Sigmoid colon (tissue), 7 donors: Measurements from ENCODE around the gene CNN3. TPM values are rescaled to one million over a fixed set of nuclear protein-coding genes. Genes with fewer than 3 reads are reported as not detected.

ENCODE experiments used
- DNase-seq: peaks from one replicate; pipeline ENCODE4 v3.0.0-alpha.2; 2019
- H3K27ac ChIP-seq, 4 donors: fragments of 200-600 bp; sonication (generic); one replicate each; pipeline ENCODE4 v1.5.1; 2016 to 2019; ENCODE audit warnings: mild to moderate bottlenecking in 1 of 4
- H3K27me3 ChIP-seq, 3 donors: fragments of 200-600 bp; sonication (generic); one replicate each; pipeline ENCODE4 v1.5.1; 2019; ENCODE audit warnings: mild to moderate bottlenecking in 1 of 3
- H3K36me3 ChIP-seq, 4 donors: fragments of 200-600 bp; sonication (generic); one replicate each; pipeline ENCODE4 v1.5.1; 2016 to 2019
- H3K4me1 ChIP-seq, 4 donors: fragments of 200-600 bp; sonication (generic); one replicate each; pipeline ENCODE4 v1.5.1; 2017 to 2019
- H3K4me3 ChIP-seq, 4 donors: fragments of 200-600 bp; sonication (generic); one replicate each; pipeline ENCODE4 v1.5.1; 2017 to 2019; ENCODE audit warnings: mild to moderate bottlenecking in 2 of 4, moderate library complexity in 1 of 4
- H3K9me3 ChIP-seq, 4 donors: fragments of 200-600 bp in 3 of 4; sonication (generic) in 3 of 4; one replicate each; pipeline versions ENCODE4 v1.5.1 to v1.6.1; 2013 to 2019
- EP300 ChIP-seq, 4 donors: sonication (generic); formaldehyde crosslinking; IDR thresholded peaks; one replicate each; pipeline ENCODE4 v1.6.1; 2017; ENCODE audit warnings: antibody characterized with exemption in 4 of 4
- POLR2A ChIP-seq, 2 donors: fragments of 450-650 bp; IDR thresholded peaks; one replicate each; pipeline ENCODE4 v1.6.1; 2016; ENCODE audit warnings: antibody characterized with exemption in 2 of 2, mild to moderate bottlenecking in 2 of 2, moderate library complexity in 2 of 2
- POLR2AphosphoS5 ChIP-seq, 4 donors: sonication (generic); formaldehyde crosslinking; IDR thresholded peaks; one replicate each; pipeline ENCODE4 v1.6.1; 2017; ENCODE audit warnings: antibody characterized with exemption in 4 of 4
- WGBS, 2 donors: extraction: QIAGEN DNeasy Blood & Tissue Kit; methylation state at CpG; one replicate each; pipeline ENCODE4 v1.1.7; 2013; 5-methylcytosine and 5-hydroxymethylcytosine counted together
- intact Hi-C: fragments of 100-400 bp; cut with DNase I; formaldehyde crosslinking; loops from one replicate; pipeline ENCODE4 v1.15.1; 2023
- polyA plus RNA-seq, 3 donors: library from polyadenylated mRNA; stranded (reverse); fragments of 200-250 nt; gene quantifications; one replicate each; pipeline ENCODE4 v1.2.3, GENCODE V29; 2013
- total RNA-seq, 4 donors: library from RNA; depleted of rRNA; stranded (reverse); fragments of >200 nt; gene quantifications; one replicate each; pipeline ENCODE4 v1.1.0, GENCODE V29; 2016
- TF ChIP-seq, protein P1 (sequence below), 4 experiments: fragments of 450-650 bp in 3 of 4; fragments of 200-600 bp in 1 of 4; IDR thresholded peaks; one replicate each; pipeline ENCODE4 v1.5.1; 2016 to 2019; ENCODE audit warnings: antibody characterized with exemption in 4 of 4, mild to moderate bottlenecking in 3 of 4, moderate library complexity in 2 of 4
- donor health status: healthy with polysubstance abuse.
- donor health status: Bipolar disorder and iron deficiency.
- donor health status: healthy.

CNN3 gene
- total and polyA plus RNA-seq, 7 donors, result 58.3 to 247 (median 157) TPM

DNA sequence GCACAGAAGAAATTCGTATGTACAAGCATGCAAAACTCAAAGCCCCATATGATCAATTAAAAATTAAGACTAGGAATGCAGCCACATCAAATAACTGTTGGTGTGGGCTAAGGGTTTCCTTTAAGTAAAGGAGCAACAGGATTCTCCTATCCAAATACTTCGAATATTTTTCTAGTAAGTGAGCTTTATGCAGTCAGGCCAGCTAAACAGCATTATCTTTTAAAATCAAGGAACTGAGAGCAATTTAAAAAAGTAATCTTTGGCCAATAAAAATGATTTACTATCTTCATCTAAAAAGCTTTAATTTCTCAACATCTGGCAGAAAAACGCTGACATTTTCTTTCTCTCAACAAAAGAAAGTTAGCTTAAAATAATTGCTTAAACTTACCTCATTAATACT is 19.8 kb downstream of the CNN3 start:
- intact Hi-C loops, result no loop called here
- Histone ChIP-seq H3K4me3 (no peak overlapping the region), H3K27me3 (no peaks in the 10 kb centered on the region), H3K4me1 (peaks cover 0 to 99% (median 85%) of the 10 kb centered on the region in 4 donors), H3K27ac (peak overlapping the region in 1 of 4 donors; percentile 71), H3K36me3 (peaks cover 0 to 3% (median under 1%) of the 10 kb centered on the region in 4 donors), H3K9me3 (no peaks in the 10 kb centered on the region)
- DNase-seq, result no peak
- TF ChIP-seq, protein P1, sequence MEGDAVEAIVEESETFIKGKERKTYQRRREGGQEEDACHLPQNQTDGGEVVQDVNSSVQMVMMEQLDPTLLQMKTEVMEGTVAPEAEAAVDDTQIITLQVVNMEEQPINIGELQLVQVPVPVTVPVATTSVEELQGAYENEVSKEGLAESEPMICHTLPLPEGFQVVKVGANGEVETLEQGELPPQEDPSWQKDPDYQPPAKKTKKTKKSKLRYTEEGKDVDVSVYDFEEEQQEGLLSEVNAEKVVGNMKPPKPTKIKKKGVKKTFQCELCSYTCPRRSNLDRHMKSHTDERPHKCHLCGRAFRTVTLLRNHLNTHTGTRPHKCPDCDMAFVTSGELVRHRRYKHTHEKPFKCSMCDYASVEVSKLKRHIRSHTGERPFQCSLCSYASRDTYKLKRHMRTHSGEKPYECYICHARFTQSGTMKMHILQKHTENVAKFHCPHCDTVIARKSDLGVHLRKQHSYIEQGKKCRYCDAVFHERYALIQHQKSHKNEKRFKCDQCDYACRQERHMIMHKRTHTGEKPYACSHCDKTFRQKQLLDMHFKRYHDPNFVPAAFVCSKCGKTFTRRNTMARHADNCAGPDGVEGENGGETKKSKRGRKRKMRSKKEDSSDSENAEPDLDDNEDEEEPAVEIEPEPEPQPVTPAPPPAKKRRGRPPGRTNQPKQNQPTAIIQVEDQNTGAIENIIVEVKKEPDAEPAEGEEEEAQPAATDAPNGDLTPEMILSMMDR (IDR thresholded peaks at IDR 0.05), result no peak
- TF ChIP-seq POLR2A (IDR thresholded peaks at IDR 0.05), result no peak
- TF ChIP-seq POLR2AphosphoS5 (IDR thresholded peaks at IDR 0.05), result no peak
- TF ChIP-seq EP300 (IDR thresholded peaks at IDR 0.05), result no peak
- 67 to 68% methylated on average over 3 of the region's 3 CpGs for WGBS, 2 donors

DNA sequence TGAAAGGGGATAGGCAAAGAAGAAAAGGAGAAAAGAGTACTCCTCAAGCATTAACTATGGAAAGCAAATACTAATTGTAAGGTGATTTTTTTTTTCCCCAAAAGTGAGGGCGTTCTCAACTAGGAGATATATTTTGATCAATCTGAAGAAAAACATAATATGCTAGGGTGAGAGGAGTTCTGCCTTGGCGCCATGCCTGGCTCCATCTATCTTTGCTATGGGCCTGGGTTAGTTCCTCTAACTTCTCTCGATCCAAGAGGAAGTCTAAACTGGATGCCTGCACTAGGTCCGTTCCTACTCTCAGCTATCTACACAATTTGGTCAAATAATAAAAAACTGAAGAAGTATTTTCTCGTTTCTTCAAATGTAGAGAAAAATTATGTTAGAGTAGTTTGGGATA is 20.5 kb downstream of the CNN3 start:
- intact Hi-C loops, result no loop called here
- H3K4me1 ChIP-seq, result peaks cover 0 to 94% (median 81%) of the 10 kb centered on the region in 4 donors

DNA sequence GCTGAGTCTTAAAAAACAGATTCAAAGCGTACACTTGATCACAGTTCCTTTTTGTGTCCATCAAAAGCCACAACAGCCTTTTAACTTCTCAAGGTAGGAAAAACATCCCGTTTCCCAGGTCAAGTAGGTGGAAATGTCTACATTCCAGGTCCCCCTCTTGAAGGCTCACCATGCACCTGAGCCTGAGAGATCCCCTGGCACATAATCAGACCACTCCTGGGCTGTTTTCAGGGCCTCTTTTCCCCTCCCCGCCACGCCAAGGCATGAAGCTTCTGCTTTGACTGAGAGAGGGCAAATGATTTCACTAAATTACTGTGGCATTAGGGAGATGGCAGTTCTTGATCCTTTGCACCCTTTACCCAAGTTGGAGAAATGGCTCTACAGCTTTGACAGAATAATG is 21.7 kb downstream of the CNN3 start:
- WGBS, 2 donors, result 91 to 92% methylated on average over 4 of the region's 4 CpGs
- intact Hi-C loops, result no loop called here
- peaks cover 0 to 90% (median 74%) of the 10 kb centered on the region in 4 donors for H3K4me1 ChIP-seq

More for the DNA sequence above, 20.5 kb downstream of the CNN3 start:
- H3K27ac ChIP-seq, result peak overlapping the region in 1 of 4 donors; percentile 71
- TF ChIP-seq POLR2A (IDR thresholded peaks at IDR 0.05) (no peak), EP300 (IDR thresholded peaks at IDR 0.05) (no peak), POLR2AphosphoS5 (IDR thresholded peaks at IDR 0.05) (no peak)
- TF ChIP-seq, protein P1 (IDR thresholded peaks at IDR 0.05), result no peak
- no peak overlapping the region for H3K4me3 ChIP-seq
- 78 to 88% methylated on average over 5 of the region's 5 CpGs for WGBS, 2 donors
- no peak for DNase-seq
- no peaks in the 10 kb centered on the region for H3K9me3 ChIP-seq
- peaks cover 0 to 11% (median 6%) of the 10 kb centered on the region in 4 donors for H3K36me3 ChIP-seq
- H3K27me3 ChIP-seq, result no peaks in the 10 kb centered on the region

DNA sequence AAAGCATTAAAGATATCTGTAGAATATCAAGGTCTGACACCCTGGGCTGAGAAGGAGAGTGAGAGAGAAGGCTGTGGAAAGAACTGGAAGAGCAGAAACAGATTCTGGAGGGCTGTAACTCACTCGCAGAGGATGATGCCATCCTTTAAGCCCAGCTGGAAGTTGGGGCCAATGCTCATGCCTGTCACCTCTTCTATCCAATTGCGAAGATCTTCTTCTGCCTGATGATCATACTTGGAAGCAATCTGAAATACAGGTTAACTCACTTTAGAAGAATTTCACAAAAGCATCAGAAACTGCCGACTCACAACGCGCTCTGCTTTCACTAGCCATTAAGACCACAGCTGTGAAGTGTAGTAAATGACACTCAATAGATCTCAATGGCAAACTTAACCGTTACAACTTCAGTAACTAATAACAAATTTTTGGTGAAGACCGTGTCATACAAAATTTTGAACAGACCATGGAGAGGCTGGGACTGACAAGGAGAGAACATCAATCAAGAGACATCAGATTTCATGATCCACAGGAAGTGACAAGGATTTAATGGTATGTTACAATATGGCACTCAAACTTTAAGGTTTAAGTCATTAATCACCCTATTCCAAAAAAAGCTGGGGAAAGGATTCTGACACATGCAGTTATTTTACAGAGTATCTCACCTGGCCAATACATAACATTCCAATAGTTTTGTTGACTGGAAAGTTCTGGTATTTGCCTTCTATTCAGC is 23.5 kb downstream of the CNN3 start:
- WGBS, 2 donors, result 86 to 87% methylated on average over 7 of the region's 7 CpGs
- DNase-seq, result no peak
- H3K9me3 ChIP-seq, result no peaks in the 10 kb centered on the region
- TF ChIP-seq POLR2A (IDR thresholded peaks at IDR 0.05) (no peak), POLR2AphosphoS5 (IDR thresholded peaks at IDR 0.05) (peak in 1 of 4 donors; percentile 23)
- H3K4me1 ChIP-seq, result peaks cover 0 to 90% (median 76%) of the 10 kb centered on the region in 4 donors
- no peak overlapping the region for H3K4me3 ChIP-seq
- peak overlapping the region in 3 of 4 donors; percentile 51 to 71 (median 67) for H3K27ac ChIP-seq
- H3K27me3 ChIP-seq, result no peaks in the 10 kb centered on the region
- H3K36me3 ChIP-seq, result peaks cover 0 to 28% (median 8%) of the 10 kb centered on the region in 4 donors
- intact Hi-C loops, result no loop called here

More for the DNA sequence above, 21.7 kb downstream of the CNN3 start:
- TF ChIP-seq, protein P1 (IDR thresholded peaks at IDR 0.05), result no peak
- TF ChIP-seq POLR2AphosphoS5 (IDR thresholded peaks at IDR 0.05) (no peak), EP300 (IDR thresholded peaks at IDR 0.05) (no peak), POLR2A (IDR thresholded peaks at IDR 0.05) (no peak)
- Histone ChIP-seq H3K27ac (peak overlapping the region in 2 of 4 donors; percentile 67 to 71), H3K9me3 (no peaks in the 10 kb centered on the region), H3K27me3 (no peaks in the 10 kb centered on the region), H3K4me3 (no peak overlapping the region), H3K36me3 (peaks cover 0 to 20% (median 8%) of the 10 kb centered on the region in 4 donors)
- no peak for DNase-seq

DNA sequence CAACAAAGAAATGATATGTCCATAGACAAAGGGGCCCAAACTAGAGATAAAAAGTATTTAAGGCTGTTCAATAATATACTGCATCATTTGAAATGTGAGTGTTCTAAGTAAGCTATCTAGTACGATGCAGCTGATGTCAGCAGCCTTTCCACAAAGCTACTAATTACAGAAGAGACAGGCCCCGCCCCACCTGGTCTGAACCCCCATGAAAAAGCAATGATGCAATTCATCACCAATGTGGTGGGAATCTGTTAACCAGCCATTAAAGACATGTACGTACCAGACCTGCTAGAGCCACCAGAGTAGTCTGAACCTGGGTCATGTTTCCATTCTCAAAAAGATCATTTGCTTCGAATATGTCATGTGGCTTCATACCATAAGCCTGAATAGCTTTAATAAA is 25.1 kb downstream of the CNN3 start:
- no peaks in the 10 kb centered on the region for H3K9me3 ChIP-seq
- intact Hi-C loops, result no loop called here
- TF ChIP-seq POLR2A (IDR thresholded peaks at IDR 0.05), result no peak
- no peak for TF ChIP-seq EP300 (IDR thresholded peaks at IDR 0.05)
- TF ChIP-seq, protein P1 (IDR thresholded peaks at IDR 0.05), result no peak
- no peak for TF ChIP-seq POLR2AphosphoS5 (IDR thresholded peaks at IDR 0.05)
- WGBS, 2 donors, result 83 to 87% methylated on average over 4 of the region's 4 CpGs
- H3K36me3 ChIP-seq, result peaks cover 0 to 44% (median 17%) of the 10 kb centered on the region in 4 donors
- no peaks in the 10 kb centered on the region for H3K27me3 ChIP-seq
- DNase-seq, result no peak
- H3K4me1 ChIP-seq, result peaks cover 0 to 79% (median 69%) of the 10 kb centered on the region in 4 donors
- H3K4me3 ChIP-seq, result no peak overlapping the region
- H3K27ac ChIP-seq, result peak overlapping the region in 2 of 4 donors; percentile 67 to 71
